Activated naive CD4-positive, alpha-beta T cell treated with anti-CD3 and anti-CD28 coated beads, Interleukin-2, amount 50 U/mL, for 24 hours (primary cell): ENCODE results near the gene IER5.

ENCODE experiments used
- H3K27ac Mint-ChIP-seq: one replicate; pipeline ENCODE4 v1.8.0; 2021; ENCODE audit warnings: mild to moderate bottlenecking, mixed read lengths
- H3K27me3 Mint-ChIP-seq: one replicate; pipeline ENCODE4 v1.8.0; 2021; ENCODE audit warnings: mixed read lengths
- H3K36me3 Mint-ChIP-seq: one replicate; pipeline ENCODE4 v1.8.0; 2021; ENCODE audit warnings: mixed read lengths
- H3K4me1 Mint-ChIP-seq: one replicate; pipeline ENCODE4 v1.8.0; 2021; ENCODE audit warnings: mixed read lengths
- H3K4me3 Mint-ChIP-seq: one replicate; pipeline ENCODE4 v1.8.0; 2021; ENCODE audit warnings: mild to moderate bottlenecking, mixed read lengths
- H3K9me3 Mint-ChIP-seq: one replicate; pipeline ENCODE4 v1.8.0; 2021; ENCODE audit warnings: mixed read lengths

The IER5 gene

DNA sequence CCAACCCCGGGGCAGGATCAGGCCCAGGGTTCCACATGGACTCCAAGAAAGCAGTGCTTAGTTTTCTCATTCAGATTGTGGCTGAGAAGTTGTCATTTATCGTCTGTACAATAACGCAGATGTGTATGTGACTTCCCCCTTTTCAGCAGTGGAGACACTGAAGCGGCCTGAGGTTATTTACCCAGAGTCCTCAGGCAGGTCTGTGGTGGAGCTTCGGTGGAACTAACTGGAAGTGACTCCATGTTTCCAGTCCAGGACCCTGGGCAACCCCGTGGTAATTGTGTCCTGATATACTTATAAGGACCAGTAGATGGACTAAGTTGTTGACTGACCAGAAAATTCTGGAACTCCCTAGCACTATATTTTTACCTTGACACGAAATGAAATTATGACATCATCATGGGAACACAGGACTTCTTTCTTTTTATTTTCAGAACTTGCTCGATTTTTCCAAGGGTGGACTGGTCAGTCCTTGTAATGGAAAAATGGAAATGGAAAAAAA is 1.0 kb upstream of the IER5 start:
- Mint-ChIP-seq H3K4me3 (peak overlapping the region; percentile 98), H3K27me3 (no peaks in the 10 kb centered on the region), H3K4me1 (peaks cover 37% of the 10 kb centered on the region), H3K9me3 (no peaks in the 10 kb centered on the region), H3K36me3 (peaks cover 19% of the 10 kb centered on the region), H3K27ac (no peak overlapping the region)

DNA sequence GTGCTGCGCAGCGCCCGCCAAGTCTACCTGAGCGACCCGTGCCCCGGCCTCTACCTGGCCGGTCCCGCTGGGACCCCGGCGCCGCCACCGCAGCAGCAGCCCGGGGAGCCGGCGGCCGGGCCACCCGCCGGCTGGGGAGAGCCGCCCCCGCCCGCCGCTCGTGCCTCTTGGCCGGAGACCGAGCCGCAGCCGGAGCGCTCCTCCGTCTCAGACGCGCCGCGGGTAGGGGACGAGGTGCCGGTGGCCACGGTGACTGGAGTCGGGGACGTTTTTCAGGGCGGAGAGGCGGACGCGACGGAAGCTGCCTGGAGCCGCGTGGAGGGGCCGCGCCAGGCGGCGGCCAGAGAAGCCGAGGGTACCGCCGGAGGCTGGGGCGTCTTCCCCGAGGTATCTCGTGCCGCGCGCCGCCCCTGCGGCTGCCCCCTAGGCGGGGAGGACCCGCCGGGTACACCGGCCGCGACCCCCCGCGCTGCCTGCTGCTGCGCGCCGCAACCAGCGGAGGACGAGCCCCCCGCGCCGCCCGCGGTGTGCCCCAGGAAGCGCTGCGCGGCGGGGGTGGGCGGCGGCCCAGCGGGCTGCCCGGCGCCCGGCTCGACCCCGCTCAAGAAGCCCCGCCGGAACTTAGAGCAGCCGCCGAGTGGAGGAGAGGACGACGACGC is 646 bp downstream of the IER5 start:
- peaks cover 24% of the 10 kb centered on the region for H3K36me3 Mint-ChIP-seq
- H3K27me3 Mint-ChIP-seq = no peaks in the 10 kb centered on the region
- no peaks in the 10 kb centered on the region for H3K9me3 Mint-ChIP-seq
- peak overlapping the region; percentile 99 for H3K27ac Mint-ChIP-seq
- H3K4me3 Mint-ChIP-seq = peak overlapping the region; percentile 98
- peaks cover 45% of the 10 kb centered on the region for H3K4me1 Mint-ChIP-seq

DNA sequence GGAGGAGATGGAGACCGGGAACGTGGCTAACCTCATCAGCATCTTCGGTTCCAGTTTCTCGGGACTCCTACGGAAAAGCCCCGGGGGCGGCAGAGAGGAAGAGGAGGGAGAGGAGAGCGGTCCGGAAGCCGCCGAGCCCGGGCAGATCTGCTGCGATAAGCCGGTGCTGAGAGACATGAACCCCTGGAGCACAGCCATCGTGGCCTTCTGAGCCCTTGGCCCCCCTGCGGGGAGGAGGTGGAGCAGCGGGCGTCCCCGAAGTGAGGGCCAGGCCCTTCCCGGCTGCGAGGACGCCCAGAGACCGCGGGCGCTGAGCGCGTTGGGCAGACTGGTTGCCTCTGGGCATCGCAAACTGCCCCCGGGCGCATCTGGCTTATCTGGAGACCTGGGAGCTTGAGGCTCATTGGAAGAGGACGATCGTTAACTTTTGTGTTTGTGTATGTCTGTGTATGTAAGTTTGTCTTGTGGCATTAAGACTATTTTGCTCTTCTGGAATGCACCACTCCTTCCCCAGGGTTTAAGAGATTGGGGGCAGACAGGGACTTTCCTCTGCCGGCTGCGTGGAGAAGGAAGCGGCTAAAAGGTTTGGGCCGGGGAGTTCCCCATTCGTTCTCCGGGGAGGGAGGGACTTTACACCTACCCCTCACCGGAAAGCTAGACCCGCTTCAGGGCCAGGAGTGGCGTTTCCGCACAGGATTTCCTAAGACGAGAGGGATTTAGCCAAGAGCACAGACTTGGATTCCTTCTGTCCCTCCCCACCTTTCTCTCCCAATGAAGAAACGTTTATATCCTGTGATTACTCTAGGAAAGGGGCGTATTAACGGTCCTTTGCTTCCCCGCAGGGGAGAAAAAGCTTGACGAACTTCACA is 1.4 kb downstream of the IER5 start:
- Mint-ChIP-seq H3K27me3 (no peaks in the 10 kb centered on the region), H3K9me3 (no peaks in the 10 kb centered on the region), H3K4me1 (peaks cover 40% of the 10 kb centered on the region), H3K27ac (peak overlapping the region; percentile 99), H3K36me3 (peaks cover 27% of the 10 kb centered on the region), H3K4me3 (peak overlapping the region; percentile 97)

DNA sequence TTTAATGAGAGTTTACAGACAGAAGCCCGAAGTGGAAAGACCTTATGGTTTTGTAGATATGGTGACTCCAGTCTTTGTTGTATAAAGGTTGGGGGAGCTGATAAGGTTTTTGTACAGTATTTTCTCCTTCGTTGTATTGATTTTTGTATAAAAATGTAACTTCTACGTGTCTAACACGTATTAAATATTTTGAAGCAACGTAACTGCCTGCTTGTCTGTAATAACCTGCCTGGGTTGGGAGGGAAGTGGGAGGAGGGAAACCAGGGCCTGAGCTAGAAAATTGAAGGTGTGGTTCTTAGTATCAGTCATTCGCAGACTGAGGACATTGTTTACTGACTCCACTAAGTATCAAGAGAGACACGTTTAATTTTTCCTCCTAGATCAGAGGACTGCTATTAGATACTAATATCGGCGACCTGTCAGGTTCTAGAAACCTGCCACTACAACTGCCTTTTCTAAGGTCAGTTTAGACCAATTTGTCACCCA is 2.2 kb downstream of the IER5 start:
- H3K27me3 Mint-ChIP-seq = no peaks in the 10 kb centered on the region
- peaks cover 40% of the 10 kb centered on the region for H3K4me1 Mint-ChIP-seq
- peaks cover 27% of the 10 kb centered on the region for H3K36me3 Mint-ChIP-seq
- peak overlapping the region; percentile 97 for H3K4me3 Mint-ChIP-seq
- H3K27ac Mint-ChIP-seq = peak overlapping the region; percentile 99
- no peaks in the 10 kb centered on the region for H3K9me3 Mint-ChIP-seq

DNA sequence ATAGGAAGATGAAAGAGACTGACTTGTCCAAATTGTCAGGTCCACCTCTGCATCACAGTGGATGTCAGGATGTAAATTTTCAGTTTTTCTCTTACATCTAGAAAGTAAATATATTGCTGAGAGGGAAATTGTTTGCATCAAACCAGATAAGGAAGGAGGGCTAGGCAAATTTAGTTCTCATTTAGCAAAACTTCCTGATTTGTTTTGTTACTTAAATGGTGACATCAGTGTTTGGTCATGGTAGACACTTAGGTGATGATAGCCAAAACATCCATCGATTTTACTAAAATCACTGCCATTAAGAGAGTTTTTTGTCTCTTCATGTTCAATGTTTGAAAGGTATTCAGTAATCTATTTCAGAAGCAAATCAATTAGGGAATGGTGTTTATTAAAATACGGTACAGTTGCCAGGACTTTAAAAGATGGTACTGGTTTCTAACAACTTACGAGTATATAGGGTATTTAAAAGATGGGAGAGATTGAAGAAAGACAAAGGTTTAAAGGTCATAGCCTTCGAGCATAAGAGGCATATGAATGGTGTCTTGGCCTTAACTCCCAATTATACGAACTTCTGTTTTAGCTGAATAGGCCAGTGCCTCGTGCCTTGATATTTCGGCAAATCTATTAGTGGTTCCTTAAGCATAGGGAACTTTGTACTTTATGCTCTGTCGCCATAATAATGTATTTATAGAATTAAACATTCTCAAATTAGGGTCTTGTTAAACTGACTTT is 3.0 kb downstream of the IER5 start:
- peak overlapping the region; percentile 99 for H3K27ac Mint-ChIP-seq
- H3K4me3 Mint-ChIP-seq = peak overlapping the region; percentile 97
- no peaks in the 10 kb centered on the region for H3K9me3 Mint-ChIP-seq
- no peaks in the 10 kb centered on the region for H3K27me3 Mint-ChIP-seq
- H3K36me3 Mint-ChIP-seq = peaks cover 27% of the 10 kb centered on the region
- peaks cover 45% of the 10 kb centered on the region for H3K4me1 Mint-ChIP-seq

DNA sequence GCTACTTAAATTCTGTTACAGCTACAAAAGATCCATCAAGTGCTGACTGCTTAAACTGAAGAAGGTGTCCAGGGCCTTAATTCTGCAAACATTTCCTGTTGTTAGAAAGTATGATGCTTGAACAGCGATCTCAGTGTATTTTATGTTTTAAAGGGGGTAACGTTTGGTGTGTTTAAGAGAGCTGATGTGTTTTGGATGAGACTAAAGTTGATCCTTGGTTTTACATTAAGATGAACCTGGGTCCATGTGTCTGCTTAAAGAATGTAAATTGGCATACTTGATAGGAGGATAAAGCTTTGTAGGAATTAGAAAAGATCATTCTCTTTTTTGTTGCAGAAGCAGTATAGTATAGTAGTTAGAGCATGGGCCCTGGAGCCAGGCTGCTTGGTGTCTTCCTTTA is 3.6 kb downstream of the IER5 start:
- Mint-ChIP-seq H3K27me3 (no peaks in the 10 kb centered on the region), H3K9me3 (no peaks in the 10 kb centered on the region), H3K27ac (peak overlapping the region; percentile 80), H3K4me3 (peak overlapping the region; percentile 97), H3K4me1 (peaks cover 47% of the 10 kb centered on the region), H3K36me3 (peaks cover 27% of the 10 kb centered on the region)

DNA sequence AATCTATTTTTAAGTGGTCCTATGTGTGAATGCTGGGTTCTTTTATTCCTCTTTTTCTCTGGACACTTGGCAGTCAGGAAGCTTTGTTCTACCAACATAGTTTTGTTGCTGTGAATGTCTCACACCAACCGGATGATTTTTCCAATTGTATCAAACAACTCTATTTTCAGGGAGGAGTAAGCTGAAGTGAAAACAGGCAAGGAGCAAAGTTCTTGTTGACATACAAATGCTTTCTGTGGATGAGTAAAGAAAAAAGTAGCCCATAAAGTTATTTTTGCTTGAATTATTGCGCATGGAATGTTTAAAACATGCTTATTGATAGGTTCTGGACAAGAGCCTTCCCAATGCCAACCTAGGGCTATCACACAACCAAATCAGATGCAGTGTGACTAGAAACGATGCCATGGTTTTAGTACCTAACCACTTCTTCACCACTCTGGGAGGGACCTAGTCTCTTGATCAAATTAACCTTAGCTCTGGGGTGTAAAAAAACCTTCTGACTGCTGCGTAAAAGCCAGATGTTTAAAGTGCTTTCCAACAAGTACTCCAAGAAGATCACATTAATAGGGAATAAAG is 4.5 kb downstream of the IER5 start:
- Mint-ChIP-seq H3K27ac (peak overlapping the region; percentile 59), H3K9me3 (no peaks in the 10 kb centered on the region), H3K4me3 (peak overlapping the region; percentile 80), H3K4me1 (peaks cover 46% of the 10 kb centered on the region), H3K27me3 (no peaks in the 10 kb centered on the region), H3K36me3 (peaks cover 27% of the 10 kb centered on the region)

DNA sequence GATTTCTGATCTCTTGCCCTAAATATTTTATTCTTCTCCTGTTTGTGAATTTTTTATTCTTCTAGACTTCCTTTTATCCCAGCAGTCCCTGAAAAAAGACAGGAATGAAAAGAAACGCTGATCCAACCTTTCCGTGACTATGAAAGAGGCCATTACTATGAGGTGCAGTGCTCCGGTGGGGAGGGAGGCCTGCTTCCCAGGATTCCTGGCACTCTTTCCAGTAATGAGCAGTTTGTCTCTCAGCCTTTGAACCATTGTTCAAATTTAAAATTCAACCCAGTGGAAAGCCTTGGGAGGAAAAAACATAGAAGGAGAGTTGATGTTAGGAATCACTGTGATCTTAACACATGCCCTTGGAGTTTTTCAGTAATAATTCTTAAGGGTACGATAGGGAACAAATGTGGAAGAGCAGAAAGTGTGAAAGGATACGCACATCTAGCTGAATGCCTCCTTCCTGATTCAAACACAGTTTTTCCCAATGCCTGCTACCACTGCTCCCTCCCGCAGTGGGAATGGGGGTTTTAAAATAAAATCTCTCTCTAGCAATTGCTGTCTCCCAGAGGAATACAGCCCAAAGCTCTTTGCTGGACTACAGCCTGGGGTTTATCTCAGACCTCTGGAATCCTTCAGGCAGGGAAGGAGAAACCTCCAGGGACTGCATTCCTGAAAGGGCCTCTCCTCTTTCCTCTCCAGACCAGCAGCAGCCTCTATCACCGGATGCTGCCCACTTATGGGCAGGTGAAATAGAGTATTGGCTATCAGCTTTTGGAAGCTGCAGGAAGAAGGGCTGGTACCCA is 6.1 kb downstream of the IER5 start:
- H3K27me3 Mint-ChIP-seq = no peaks in the 10 kb centered on the region
- H3K4me1 Mint-ChIP-seq = peaks cover 59% of the 10 kb centered on the region
- peaks cover 25% of the 10 kb centered on the region for H3K36me3 Mint-ChIP-seq
- H3K27ac Mint-ChIP-seq = peak overlapping the region; percentile 79
- H3K9me3 Mint-ChIP-seq = no peaks in the 10 kb centered on the region
- H3K4me3 Mint-ChIP-seq = no peak overlapping the region

DNA sequence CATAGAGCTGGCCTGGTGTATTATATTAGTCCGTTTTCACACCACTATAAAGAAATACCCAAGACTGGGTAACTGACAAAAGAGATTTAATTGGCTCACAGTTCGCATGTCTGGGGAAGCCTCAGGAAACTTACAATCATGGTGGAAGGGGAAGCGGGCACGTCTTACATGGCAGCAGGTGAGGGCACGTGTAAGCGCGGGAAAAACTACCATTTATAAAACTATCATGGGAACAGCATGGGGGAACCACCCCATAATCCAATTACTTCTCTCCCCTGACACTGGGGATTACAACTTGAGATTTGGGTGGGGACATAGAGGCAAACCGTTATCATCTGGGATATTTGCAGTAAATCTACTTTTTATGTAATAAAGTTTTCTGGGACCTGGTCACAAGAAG is 6.8 kb downstream of the IER5 start:
- Mint-ChIP-seq H3K9me3 (no peaks in the 10 kb centered on the region), H3K4me3 (no peak overlapping the region), H3K27me3 (no peaks in the 10 kb centered on the region), H3K4me1 (peaks cover 65% of the 10 kb centered on the region), H3K36me3 (peaks cover 21% of the 10 kb centered on the region), H3K27ac (no peak overlapping the region)

DNA sequence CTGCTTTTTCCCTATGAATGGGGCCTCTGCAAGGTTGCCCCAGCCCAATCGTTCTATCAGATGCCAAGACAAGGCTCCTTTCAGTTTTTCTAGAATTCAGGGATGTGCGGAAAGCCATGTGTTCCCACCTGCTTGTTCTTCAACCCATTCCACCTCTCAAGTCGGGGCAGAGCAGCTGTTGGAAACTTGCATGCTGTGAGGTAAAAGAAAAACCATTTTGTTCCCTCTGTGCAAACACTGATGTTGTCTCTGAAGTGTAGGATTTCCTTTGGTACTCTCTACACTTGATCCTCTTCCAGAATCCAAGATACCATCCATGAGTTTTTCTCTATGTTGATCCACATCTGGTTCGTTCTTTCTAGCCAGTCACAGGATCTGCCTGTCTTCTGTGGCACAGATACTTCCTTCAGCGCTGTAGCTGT is 7.3 kb downstream of the IER5 start:
- no peak overlapping the region for H3K27ac Mint-ChIP-seq
- H3K36me3 Mint-ChIP-seq = peaks cover 18% of the 10 kb centered on the region

DNA sequence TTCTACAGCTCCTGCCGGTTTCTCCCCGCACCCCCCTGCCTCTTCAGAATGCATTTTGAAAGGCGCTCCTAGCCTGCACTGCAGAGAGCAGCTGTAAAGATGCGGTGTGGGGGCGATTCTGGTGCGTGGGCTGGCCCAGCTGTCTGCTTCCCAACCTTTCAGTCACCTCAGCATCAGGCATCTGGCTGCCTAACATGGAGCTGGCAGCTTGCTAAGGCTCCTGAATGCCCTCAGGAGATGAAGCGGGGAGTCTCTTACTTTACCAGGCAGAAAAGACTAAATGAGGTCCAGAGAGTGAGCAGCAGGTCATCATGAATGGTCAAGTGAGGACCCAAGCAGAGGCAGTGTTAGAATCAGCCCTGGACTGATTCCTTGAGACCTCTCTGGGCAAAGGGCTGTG is 8.7 kb downstream of the IER5 start:
- no peaks in the 10 kb centered on the region for H3K27me3 Mint-ChIP-seq
- no peak overlapping the region for H3K4me3 Mint-ChIP-seq
- H3K4me1 Mint-ChIP-seq = peaks cover 69% of the 10 kb centered on the region
- peaks cover 4% of the 10 kb centered on the region for H3K9me3 Mint-ChIP-seq
- H3K27ac Mint-ChIP-seq = no peak overlapping the region
- peaks cover 8% of the 10 kb centered on the region for H3K36me3 Mint-ChIP-seq

More for the DNA sequence above, 7.3 kb downstream of the IER5 start:
- Mint-ChIP-seq H3K9me3 (peaks cover 2% of the 10 kb centered on the region), H3K4me3 (no peak overlapping the region), H3K4me1 (peaks cover 71% of the 10 kb centered on the region), H3K27me3 (no peaks in the 10 kb centered on the region)

DNA sequence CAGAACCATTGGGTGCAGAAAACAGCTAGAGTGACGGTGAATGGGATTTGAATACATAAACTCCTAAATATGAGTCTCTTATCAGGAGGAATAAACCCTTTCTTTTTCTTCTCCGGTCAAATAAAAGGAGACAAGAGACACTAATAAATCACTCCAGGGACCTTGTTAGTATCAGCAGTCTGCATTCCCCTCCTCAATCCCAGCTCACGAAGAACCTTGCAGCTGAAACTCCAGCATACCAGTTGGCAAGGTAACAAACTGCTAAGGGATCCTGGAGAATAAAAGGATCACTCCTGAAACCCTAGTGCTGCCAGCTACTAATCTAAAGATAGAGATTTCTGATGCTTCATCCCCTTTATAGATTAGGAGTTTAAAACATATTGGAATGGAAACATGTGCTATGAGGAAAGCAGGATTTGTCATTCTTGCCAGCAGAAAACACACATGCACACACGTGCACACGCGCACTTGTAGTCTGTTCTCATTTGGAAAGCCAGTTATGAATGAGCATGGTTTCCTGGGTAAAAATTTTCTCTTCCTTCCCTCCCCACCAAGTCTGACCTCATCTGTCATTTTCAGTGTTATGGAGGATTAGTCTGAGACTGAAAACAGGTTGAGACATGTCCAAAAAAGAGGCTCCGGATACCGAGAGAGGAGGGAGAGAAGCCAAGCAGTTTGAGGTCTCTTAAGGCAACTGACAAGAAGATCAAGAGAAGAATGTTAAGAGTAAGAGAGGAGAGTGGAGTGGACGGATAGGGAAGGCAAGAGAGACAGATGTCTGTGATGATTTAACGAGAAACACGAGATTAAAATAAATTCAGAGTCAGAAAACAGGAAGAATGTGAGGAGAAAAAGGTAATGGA is 10.9 kb downstream of the IER5 start:
- Mint-ChIP-seq H3K4me1 (peaks cover 77% of the 10 kb centered on the region), H3K36me3 (peaks cover 2% of the 10 kb centered on the region), H3K27ac (peak overlapping the region; percentile 97), H3K9me3 (peaks cover 4% of the 10 kb centered on the region), H3K27me3 (no peaks in the 10 kb centered on the region), H3K4me3 (peak overlapping the region; percentile 83)

DNA sequence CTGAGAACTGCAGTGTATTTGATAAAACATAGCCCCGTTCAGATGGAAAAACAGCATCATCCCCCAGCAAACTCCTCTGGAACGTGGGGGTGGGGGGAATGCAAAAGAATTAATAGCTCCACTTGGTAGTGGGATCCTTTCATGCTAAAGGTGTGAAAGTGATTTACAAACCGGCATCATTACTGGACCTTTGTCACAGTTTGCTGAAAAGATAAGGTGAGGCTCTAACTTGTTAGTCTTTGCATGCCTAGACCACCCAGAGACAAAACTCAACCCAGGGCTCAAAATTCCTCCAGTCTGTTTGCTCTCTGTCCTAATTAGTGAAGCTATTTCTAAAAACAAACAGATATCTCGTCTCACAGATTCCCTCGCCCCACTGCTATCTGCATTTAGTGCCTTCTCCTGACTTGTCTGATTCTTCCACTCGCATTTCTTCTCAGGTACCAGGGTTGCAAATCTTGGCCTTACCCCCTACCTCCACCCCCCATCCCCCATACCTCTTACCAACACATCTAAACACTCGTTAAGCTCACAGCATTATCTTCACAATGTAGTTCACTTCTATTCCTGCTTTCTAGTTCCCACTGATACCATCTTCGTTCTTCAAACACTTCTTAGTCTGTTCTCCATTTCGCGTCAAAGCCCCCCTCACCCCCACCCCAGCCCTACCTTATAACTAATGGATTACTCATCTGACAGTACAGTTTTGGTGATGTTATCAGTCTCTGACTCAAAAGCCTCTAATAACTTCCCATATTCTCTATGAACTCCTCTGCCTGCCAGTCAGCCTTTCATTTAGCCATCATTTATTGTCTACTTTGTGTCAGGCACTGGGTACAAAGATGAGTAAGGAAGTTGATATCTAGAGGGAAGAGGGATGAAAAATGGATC is 11.8 kb downstream of the IER5 start:
- peaks cover 80% of the 10 kb centered on the region for H3K4me1 Mint-ChIP-seq
- peak overlapping the region; percentile 97 for H3K27ac Mint-ChIP-seq
- no peaks in the 10 kb centered on the region for H3K27me3 Mint-ChIP-seq
- peaks cover 4% of the 10 kb centered on the region for H3K9me3 Mint-ChIP-seq
- H3K36me3 Mint-ChIP-seq = no peaks in the 10 kb centered on the region
- peak overlapping the region; percentile 83 for H3K4me3 Mint-ChIP-seq
